UCSD-AML1 (cell line): ENCODE measurements around the gene TRIM52.
"Not testable (repeated sequence)": the region's sequence is repeated elsewhere in the genome, so short reads cannot be mapped to it uniquely, and the experiment has no call there.

ENCODE experiments used
- DNase-seq: peaks from one replicate; lab custom pipeline; 2025; ENCODE audit not compliant: unreplicated experiment; lab: John Stamatoyannopoulos, UW

The TRIM52 gene

GRCh38 chr5:181260720-181261319, at the start of gene TRIM52:
TRIM52 (minus strand) TSS chr5:181261143; CDS start chr5:181260813, 330 bp downstream.
- DNase-seq = no peak

- not testable (repeated sequence) for DNase-seq
These were observed 26.4 kb upstream of the TRIM52 start for GRCh38 chr5:181287331-181287730.

- DNase-seq = not testable (repeated sequence)
These were observed 25.2 kb upstream of the TRIM52 start for GRCh38 chr5:181285962-181286705.

GRCh38 chr5:181283841-181284755, 23.2 kb upstream of the TRIM52 start:
- DNase-seq = not testable (repeated sequence)

DNA sequence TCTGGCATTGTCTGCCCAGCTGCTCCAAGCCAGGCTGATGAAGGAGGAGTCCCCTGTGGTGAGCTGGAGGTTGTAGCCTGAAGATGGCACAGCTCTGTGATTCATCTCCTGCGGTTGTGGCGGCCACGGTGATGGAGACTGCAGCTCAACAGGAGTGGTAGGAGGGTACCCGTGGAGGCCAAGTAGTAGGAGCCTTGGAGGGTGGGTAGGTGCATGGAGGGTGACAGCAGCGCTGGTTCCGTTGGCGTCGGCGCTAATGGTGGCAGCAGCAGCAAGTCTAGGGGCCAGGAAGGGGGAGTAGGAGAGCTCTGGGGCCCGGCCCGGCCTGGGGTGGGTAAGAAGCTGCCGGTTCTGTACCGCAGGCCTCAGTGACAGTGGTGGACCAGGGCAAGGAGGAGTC, 22.4 kb upstream of the TRIM52 start:
- DNase-seq = no peak

- DNase-seq = no peak
These were observed 21.9 kb upstream of the TRIM52 start for GRCh38 chr5:181282874-181283273.

- DNase-seq = not testable (repeated sequence)
These were observed 21.5 kb upstream of the TRIM52 start for GRCh38 chr5:181282415-181282814.

GRCh38 chr5:181281984-181282316, 21.0 kb upstream of the TRIM52 start:
- DNase-seq = no peak

- no peak for DNase-seq
These were observed 20.4 kb upstream of the TRIM52 start for GRCh38 chr5:181281077-181281983.

DNA sequence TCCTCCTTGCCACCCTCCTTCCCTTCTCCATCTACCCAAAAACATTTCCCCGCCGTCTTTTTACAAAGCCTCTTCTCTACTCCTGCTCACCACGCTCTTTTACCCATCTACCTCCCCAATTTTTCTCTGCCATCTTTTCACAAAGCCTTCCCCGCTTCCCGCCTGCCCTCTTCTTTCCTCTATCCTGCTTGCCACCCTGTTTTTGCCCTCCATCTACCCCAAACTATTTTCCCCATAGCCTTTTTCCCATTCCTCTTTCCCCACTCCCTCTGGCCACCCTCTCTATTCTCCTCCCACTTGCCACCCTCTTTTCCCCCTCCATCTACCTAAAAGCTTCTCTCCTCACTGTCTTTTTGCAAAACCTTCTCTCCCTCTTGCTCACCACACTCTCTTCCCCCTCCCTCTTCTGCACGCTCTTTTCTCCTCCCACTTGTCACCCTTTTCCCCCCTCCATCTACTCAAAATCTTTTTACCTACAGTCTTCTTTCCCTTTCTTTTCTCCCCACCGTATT, 19.4 kb upstream of the TRIM52 start:
- no peak for DNase-seq

DNA sequence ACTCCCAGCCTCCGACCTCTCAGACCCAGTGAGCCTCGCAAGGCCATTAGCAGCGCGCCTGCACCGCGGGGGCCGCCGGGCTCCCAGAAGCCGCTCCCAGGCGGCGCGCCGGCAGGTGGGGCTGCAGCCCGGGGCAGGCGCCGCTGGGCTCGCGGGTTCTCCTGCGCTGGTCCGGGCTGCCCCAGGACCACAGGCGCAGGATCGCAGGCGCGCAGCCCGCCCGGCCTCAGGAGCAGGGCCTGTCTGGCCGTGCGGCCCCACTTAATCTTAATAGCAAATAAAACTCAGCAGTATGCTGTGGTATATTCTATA, 12.4 kb upstream of the TRIM52 start:
- DNase-seq = not testable (repeated sequence)

- DNase-seq = no peak
These were observed 10.1 kb upstream of the TRIM52 start for GRCh38 chr5:181271081-181271480.

DNA sequence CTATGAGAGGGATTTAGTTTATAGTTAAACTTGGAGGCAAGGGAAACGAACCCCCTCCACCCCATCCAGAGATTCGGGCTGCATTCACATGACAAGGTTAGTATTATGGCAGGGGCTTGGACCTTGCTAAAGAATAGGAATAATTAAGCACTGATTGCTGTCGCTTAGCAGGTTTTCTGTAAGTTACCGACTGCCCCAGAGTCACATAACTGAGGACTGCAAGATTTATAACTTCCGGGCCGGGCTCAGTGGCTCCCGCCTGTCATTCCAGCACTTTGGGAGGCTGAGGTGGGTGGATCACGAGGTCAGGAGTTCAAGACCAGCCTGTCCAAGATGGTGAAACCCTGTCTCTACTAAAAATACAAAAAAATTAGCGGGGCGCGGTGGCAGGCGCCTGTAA, 7.0 kb upstream of the TRIM52 start:
- not testable (repeated sequence) for DNase-seq

- not testable (repeated sequence) for DNase-seq
These were observed 6.5 kb upstream of the TRIM52 start for GRCh38 chr5:181267291-181267904.

DNA sequence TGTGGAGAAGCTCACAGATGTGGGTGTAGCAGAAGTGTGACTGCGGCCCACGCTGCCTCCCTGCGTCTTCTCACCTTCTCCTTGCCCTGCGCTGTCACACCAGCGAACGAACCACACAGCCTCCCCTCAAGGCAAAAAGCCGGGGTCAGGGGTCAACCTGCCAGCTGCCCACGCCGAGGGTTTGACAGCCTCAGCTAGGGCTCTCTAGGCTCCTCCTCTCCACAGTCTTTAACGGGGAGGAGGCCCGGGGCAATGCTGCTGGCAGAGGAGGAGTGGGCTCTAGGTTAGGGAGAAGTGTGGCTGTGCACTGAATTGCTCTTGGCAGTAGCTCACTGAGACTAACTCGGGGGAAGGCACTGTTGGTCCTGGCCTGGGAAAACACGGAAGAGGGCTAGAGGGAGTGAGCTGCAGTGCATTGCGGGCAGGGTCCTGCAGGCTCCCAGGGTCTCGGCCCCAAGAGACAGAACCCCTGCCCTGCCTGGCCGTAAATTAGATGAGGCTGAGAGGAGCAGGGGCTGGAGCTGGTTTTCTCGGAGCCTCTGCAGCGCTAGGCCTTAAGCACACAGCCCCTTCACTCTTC, 4.2 kb upstream of the TRIM52 start:
- DNase-seq = no peak

- no peak for DNase-seq
These were observed 2.7 kb upstream of the TRIM52 start for GRCh38 chr5:181263633-181264032.

DNA sequence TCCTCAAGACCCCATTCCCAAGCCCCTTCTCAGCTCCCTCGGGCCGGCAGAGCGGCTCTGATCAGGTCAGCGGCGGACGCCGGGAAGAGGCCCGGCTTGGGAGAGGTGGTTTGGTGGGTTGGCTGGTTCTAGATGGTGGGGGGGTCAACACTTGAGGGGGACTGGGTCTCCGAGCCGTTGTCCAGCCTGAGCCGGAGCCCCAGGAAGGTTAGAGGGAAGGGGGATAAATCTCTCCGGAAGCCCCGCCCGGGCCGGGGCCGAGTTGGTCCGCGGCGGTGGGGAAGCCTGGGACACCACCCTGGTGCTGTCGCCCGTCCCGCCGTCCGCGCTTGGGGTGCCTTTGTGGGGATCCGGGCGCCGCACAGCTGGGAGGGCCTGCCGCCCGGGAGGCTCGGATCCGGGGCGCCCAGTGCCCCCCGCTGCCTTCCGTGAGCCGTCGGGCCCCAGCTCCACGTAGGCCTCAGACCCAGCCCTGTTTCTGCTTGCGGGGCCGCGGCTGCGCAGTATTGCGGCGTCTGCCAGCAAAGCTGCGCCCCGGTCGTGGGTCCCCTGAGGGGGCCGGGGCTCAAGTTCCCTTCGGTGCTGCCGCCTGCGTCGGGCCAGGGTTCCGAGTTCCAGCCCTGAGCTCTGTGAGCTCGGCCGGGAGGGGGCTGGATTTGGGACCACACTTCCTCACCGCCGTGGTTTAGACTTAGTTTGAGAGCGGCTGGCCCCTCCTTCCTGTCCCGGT, 542 bp upstream of the TRIM52 start:
- DNase-seq = no peak

- DNase-seq = no peak
These were observed 796 bp downstream of the TRIM52 start for GRCh38 chr5:181259974-181260719.
